Measurements from ENCODE around the gene TOP3A.

TOP3A gene

GRCh38 chr17:18318771-18319450, 4.1 kb upstream of the TOP3A start:
- Histone ChIP-seq H3K4me3 (ENCODE audit: low read depth in 1 of 2, low read length in 1 of 2) (no peak overlapping the region), H3K27ac (no peak overlapping the region), H3K4me1 (ENCODE audit: control insufficient read depth in 1 of 2, insufficient read depth in 1 of 2, low read depth in 1 of 2, low read length in 1 of 2) (peaks cover 54 to 56% of the 10 kb centered on the region in 2 experiments), H3K36me3 (peaks cover 64% of the 10 kb centered on the region), H3K9me3 (no peaks in the 10 kb centered on the region), H3K27me3 (no peaks in the 10 kb centered on the region)
- no peak for TF ChIP-seq CTCF (IDR thresholded peaks at IDR 0.05)

GRCh38 chr17:18318117-18318516, 3.3 kb upstream of the TOP3A start:
- H3K4me3 ChIP-seq (ENCODE audit: low read depth in 1 of 2, low read length in 1 of 2): no peak overlapping the region
- H3K27ac ChIP-seq: peak overlapping the region; percentile 97
- H3K9me3 ChIP-seq: no peaks in the 10 kb centered on the region
- H3K4me1 ChIP-seq (ENCODE audit: control insufficient read depth in 1 of 2, insufficient read depth in 1 of 2, low read depth in 1 of 2, low read length in 1 of 2): peaks cover 62 to 64% of the 10 kb centered on the region in 2 experiments
- peaks cover 56% of the 10 kb centered on the region for H3K36me3 ChIP-seq
- no peaks in the 10 kb centered on the region for H3K27me3 ChIP-seq
- TF ChIP-seq CTCF (IDR thresholded peaks at IDR 0.05): no peak

GRCh38 chr17:18315961-18316360, 1.2 kb upstream of the TOP3A start:
- Histone ChIP-seq H3K27me3 (no peaks in the 10 kb centered on the region), H3K4me1 (ENCODE audit: control insufficient read depth in 1 of 2, insufficient read depth in 1 of 2, low read depth in 1 of 2, low read length in 1 of 2) (peaks cover 69 to 74% of the 10 kb centered on the region in 2 experiments), H3K4me3 (ENCODE audit: low read depth in 1 of 2, low read length in 1 of 2) (peak overlapping the region; percentile 97 to 98), H3K36me3 (peaks cover 43% of the 10 kb centered on the region), H3K9me3 (no peaks in the 10 kb centered on the region), H3K27ac (peak overlapping the region; percentile 97)
- no peak for TF ChIP-seq CTCF (IDR thresholded peaks at IDR 0.05)

- peaks cover 65 to 70% of the 10 kb centered on the region in 2 experiments for H3K4me1 ChIP-seq (ENCODE audit: control insufficient read depth in 1 of 2, insufficient read depth in 1 of 2, low read depth in 1 of 2, low read length in 1 of 2)
- H3K9me3 ChIP-seq: no peaks in the 10 kb centered on the region
- H3K4me3 ChIP-seq (ENCODE audit: low read depth in 1 of 2, low read length in 1 of 2): peak overlapping the region; percentile 97 to 98
- H3K27me3 ChIP-seq: no peaks in the 10 kb centered on the region
- H3K27ac ChIP-seq: peak overlapping the region; percentile 97
- peaks cover 43% of the 10 kb centered on the region for H3K36me3 ChIP-seq
- no peak for TF ChIP-seq CTCF (IDR thresholded peaks at IDR 0.05)
Measured at GRCh38 chr17:18315562-18315922, 748 bp upstream of the TOP3A start.

GRCh38 chr17:18314059-18314730, 599 bp downstream of the TOP3A start:
- Histone ChIP-seq H3K27me3 (no peaks in the 10 kb centered on the region), H3K36me3 (peaks cover 29% of the 10 kb centered on the region), H3K4me1 (ENCODE audit: control insufficient read depth in 1 of 2, insufficient read depth in 1 of 2, low read depth in 1 of 2, low read length in 1 of 2) (peaks cover 60 to 63% of the 10 kb centered on the region in 2 experiments), H3K4me3 (ENCODE audit: low read depth in 1 of 2, low read length in 1 of 2) (peak overlapping the region; percentile 97 to 98), H3K9me3 (no peaks in the 10 kb centered on the region), H3K27ac (peak overlapping the region; percentile 97)
- TF ChIP-seq CTCF (IDR thresholded peaks at IDR 0.05): no peak
